MCF 10A (cell line): ENCODE measurements around the gene EFEMP2. TPM values are rescaled to one million over a fixed set of nuclear protein-coding genes. Genes with fewer than 3 reads are reported as not detected.

ENCODE experiments used
- BruUV-seq: library from RNA; stranded (reverse); fragments of 400-500 nt; replicated peaks from 2 replicates; lab custom pipeline; 2021; lab: Mats Ljungman, UMichigan
- CTCF ChIA-PET: fragments of 300-600 bp; sonication (Branson Sonifier 250); formaldehyde crosslinking; extraction: SDS; loops from one replicate; lab custom pipeline; 2021; ENCODE audit warnings: antibody characterized with exemption, inconsistent platforms; lab: Yijun Ruan, JAX
- POLR2A ChIA-PET: fragments of 300-600, 350-650 bp; sonication (Branson Sonifier 250); formaldehyde crosslinking; extraction: SDS; loops from one replicate; lab custom pipeline; 2020; ENCODE audit warnings: antibody characterized with exemption, inconsistent platforms; lab: Yijun Ruan, JAX
- DNase-seq: peaks from one replicate; pipeline ENCODE4 v3.0.0-alpha.2; 2018; ENCODE audit not compliant: unreplicated experiment
- H3K27ac Mint-ChIP-seq: one replicate; pipeline ENCODE4 v1.8.0; 2022; ENCODE audit warnings: mild to moderate bottlenecking, low read depth, mixed read lengths; ENCODE audit not compliant: unreplicated experiment
- H3K27me3 Mint-ChIP-seq: one replicate; pipeline ENCODE4 v1.8.0; 2022; ENCODE audit warnings: mixed read lengths; ENCODE audit not compliant: insufficient read depth, unreplicated experiment
- H3K36me3 Mint-ChIP-seq: one replicate; pipeline ENCODE4 v1.8.0; 2022; ENCODE audit warnings: mild to moderate bottlenecking, moderate library complexity, mixed read lengths; ENCODE audit not compliant: insufficient read depth, unreplicated experiment
- H3K4me1 Mint-ChIP-seq: one replicate; pipeline ENCODE4 v1.8.0; 2022; ENCODE audit warnings: mixed read lengths; ENCODE audit not compliant: insufficient read depth, unreplicated experiment
- H3K4me3 Mint-ChIP-seq: one replicate; pipeline ENCODE4 v1.8.0; 2022; ENCODE audit warnings: mild to moderate bottlenecking, moderate library complexity, mixed read lengths; ENCODE audit not compliant: unreplicated experiment
- H3K9me3 Mint-ChIP-seq: one replicate; pipeline ENCODE4 v1.8.0; 2022; ENCODE audit warnings: mixed read lengths; ENCODE audit not compliant: unreplicated experiment
- intact Hi-C: fragments of 100-400 bp; cut with micrococcal nuclease; formaldehyde crosslinking; loops from 2 replicates; pipeline ENCODE4 v1.14.1; 2022
- total RNA-seq: library from RNA; stranded (reverse); gene quantifications from 2 replicates; pipeline ENCODE4 v1.2.3, GENCODE V29; 2022
- TF ChIP-seq, protein P1 (sequence below): fragments of 200-600 bp; IDR thresholded peaks from one replicate; pipeline ENCODE4 v1.8.0; 2022; ENCODE audit warnings: antibody characterized with exemption, mild to moderate bottlenecking; ENCODE audit not compliant: unreplicated experiment

Gene EFEMP2
- total RNA-seq, 1 experiment from 2014 or later: 2.4 TPM

DNA sequence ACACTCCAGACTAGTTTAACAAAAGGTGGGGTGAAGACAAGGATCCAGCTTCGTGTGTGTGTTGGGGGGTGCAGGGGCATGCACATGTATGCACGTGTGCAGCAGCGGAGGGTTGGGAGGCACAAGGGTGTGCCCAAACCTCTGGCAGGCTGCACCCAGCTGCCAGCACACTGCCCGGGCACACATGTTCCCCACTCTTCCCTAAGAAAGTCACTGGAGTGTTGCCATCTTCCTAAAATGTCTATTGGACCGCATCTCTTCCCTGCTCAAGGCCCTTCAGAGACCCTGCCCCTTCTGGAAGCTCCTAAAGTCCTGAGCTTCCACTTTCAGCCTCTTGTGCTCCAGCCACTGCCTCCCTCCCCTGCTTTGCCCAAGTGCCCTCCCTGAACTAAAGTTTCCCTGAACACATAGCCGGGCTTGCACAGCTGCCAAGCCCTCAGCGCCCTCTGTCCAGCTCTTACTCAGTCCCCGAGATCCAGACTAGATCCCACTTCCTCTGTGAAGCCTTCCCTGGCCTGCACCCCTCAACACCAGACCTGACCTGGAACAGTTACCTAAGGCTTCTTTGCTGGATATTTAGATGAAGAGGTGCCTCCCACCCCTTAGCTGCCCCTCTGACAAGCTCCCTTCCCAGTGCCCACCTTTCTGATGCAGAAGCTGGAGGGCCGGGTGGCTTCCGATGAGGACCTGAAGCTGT lies 20.6 kb downstream of the EFEMP2 start:
- POLR2A ChIA-PET: interaction anchor here (0.6 to 1.0 kb wide), 5 partner anchors 13 to 131 kb away, joined by 3 to 4 read pairs (median 3); partner anchors contain the start of gene CCDC85B
- Mint-ChIP-seq H3K36me3 (peaks cover 48% of the 10 kb centered on the region), H3K27ac (peak overlapping the region; percentile 19), H3K4me1 (peaks cover 9% of the 10 kb centered on the region), H3K4me3 (no peak overlapping the region), H3K9me3 (no peaks in the 10 kb centered on the region), H3K27me3 (no peaks in the 10 kb centered on the region)
- TF ChIP-seq, protein P1, sequence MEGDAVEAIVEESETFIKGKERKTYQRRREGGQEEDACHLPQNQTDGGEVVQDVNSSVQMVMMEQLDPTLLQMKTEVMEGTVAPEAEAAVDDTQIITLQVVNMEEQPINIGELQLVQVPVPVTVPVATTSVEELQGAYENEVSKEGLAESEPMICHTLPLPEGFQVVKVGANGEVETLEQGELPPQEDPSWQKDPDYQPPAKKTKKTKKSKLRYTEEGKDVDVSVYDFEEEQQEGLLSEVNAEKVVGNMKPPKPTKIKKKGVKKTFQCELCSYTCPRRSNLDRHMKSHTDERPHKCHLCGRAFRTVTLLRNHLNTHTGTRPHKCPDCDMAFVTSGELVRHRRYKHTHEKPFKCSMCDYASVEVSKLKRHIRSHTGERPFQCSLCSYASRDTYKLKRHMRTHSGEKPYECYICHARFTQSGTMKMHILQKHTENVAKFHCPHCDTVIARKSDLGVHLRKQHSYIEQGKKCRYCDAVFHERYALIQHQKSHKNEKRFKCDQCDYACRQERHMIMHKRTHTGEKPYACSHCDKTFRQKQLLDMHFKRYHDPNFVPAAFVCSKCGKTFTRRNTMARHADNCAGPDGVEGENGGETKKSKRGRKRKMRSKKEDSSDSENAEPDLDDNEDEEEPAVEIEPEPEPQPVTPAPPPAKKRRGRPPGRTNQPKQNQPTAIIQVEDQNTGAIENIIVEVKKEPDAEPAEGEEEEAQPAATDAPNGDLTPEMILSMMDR: no peak
- BruUV-seq: no TSS peak
- intact Hi-C loops: no loop called here
- no peak for DNase-seq
- CTCF ChIA-PET: interaction anchor here (0.7 to 2.3 kb wide), 10 partner anchors 9 to 141 kb away, joined by 3 to 7 read pairs (median 4); no protein-coding TSS in a partner anchor

DNA sequence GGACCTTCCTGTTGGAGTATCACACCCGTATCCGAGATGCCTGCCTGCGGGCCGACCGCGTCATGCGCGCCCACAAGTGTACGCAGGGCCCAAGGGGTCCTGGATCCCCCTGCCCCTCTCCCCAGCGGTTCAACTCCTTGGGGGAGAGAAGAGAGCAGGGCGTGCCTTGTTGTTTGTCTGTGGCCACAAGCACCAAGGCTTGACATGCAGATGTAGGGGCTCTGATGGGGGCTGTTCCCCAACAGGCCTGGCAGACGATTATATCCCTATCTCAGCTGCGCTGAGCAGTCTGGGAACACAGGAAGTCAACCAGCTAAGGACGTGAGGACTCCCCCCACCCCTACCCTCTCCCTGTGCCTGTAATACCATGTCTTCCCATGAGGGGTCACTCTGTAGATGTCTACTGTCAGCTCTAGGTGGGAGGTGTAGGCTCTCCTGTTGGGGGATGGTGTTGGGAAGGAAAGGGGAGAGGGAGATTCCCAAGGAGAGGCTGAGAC lies 21.5 kb downstream of the EFEMP2 start:
- peaks cover 5% of the 10 kb centered on the region for H3K4me1 Mint-ChIP-seq
- H3K9me3 Mint-ChIP-seq: no peaks in the 10 kb centered on the region
- no peak overlapping the region for H3K27ac Mint-ChIP-seq
- H3K27me3 Mint-ChIP-seq: no peaks in the 10 kb centered on the region
- intact Hi-C loops: no loop called here
- H3K36me3 Mint-ChIP-seq: peaks cover 40% of the 10 kb centered on the region
- TF ChIP-seq, protein P1: peak; percentile 66
- POLR2A ChIA-PET: interaction anchor here (0.6 to 1.0 kb wide), 5 partner anchors 9 to 132 kb away, joined by 3 to 5 read pairs (median 3); partner anchors contain the start of gene RNASEH2C
- no TSS peak for BruUV-seq
- CTCF ChIA-PET: interaction anchor here (0.7 to 2.3 kb wide), 9 partner anchors 8 to 140 kb away, joined by 3 to 7 read pairs (median 4); no protein-coding TSS in a partner anchor
- peak; percentile 42 for DNase-seq
- H3K4me3 Mint-ChIP-seq: no peak overlapping the region

DNA sequence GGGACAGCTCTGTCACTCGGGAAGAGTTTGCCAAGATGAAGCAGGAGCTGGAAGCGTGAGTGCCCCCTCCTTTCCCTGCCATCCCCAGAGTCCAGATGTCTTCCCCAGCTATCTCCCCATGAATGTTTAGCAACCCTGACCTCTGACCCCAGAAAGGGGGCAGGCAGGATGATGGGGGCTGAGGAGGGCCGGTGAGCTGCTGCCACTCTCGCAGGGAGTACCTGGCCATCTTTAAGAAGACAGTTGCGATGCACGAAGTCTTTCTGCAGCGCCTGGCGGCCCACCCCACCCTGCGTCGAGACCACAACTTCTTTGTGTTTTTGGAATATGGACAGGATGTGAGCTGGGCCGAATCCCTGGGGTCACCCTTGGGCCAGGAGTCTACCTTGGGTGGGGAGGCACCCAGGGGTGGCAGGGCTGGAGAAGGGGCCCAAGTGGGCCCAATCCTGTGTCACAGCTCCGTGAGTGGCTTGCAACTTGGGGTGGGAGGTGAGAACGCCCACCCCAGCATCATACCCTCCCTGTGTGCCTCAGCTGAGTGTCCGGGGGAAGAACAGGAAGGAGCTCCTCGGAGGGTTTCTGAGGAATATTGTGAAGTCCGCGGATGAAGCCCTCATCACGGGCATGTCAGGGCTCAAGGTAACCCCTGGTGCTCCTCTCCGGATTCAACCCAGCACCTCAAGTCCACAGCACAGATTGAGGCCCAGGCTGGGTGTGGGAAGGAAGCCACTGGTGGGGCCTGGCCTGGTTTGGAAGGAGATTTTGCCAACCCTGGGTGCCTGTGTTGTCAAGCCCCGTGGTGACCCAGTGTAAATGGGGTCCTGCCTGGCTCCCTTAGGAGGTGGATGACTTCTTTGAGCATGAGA lies 22.1 kb downstream of the EFEMP2 start:
- Mint-ChIP-seq H3K27me3 (no peaks in the 10 kb centered on the region), H3K36me3 (peaks cover 33% of the 10 kb centered on the region), H3K27ac (no peak overlapping the region), H3K4me1 (peaks cover 5% of the 10 kb centered on the region), H3K9me3 (no peaks in the 10 kb centered on the region), H3K4me3 (no peak overlapping the region)
- CTCF ChIA-PET: interaction anchor here (0.6 to 2.3 kb wide), 8 partner anchors 9 to 71 kb away, joined by 3 to 10 read pairs (median 4); partner anchors contain the start of gene MUS81
- intact Hi-C loops: no loop called here
- BruUV-seq: no TSS peak
- no peak for DNase-seq
- TF ChIP-seq, protein P1: no peak
- POLR2A ChIA-PET: interaction anchor here (0.5 to 1.4 kb wide), 6 partner anchors 8 to 310 kb away, joined by 3 to 5 read pairs (median 4); partner anchors contain the start of gene RNASEH2C
